Neural cell (in vitro differentiated cells): ENCODE data around the gene FARP1. TPM values are rescaled to one million over a fixed set of nuclear protein-coding genes. Genes with fewer than 3 reads are reported as not detected.

Experiments used
- H2AFZ ChIP-seq: fragments of 200-600, 300-800 bp; sonication (generic), shearing (Covaris generic); 2 replicates; pipeline ENCODE4 v1.6.0; 2014; ENCODE audit warnings: low read depth, mild to moderate bottlenecking, antibody characterized with exemption, low read length, moderate library complexity
- H3F3A ChIP-seq: fragments of 200-600 bp; shearing (Covaris generic); 2 replicates; pipeline ENCODE4 v1.6.1; 2016; ENCODE audit warnings: mild to moderate bottlenecking, moderate library complexity, mixed read lengths, antibody characterized with exemption, low read length; ENCODE audit not compliant: insufficient read depth, poor library complexity, severe bottlenecking
- H3K27ac ChIP-seq: fragments of 200-600, 300-800 bp; sonication (generic), shearing (Covaris generic); 2 replicates; pipeline ENCODE4 v1.5.1; 2014; ENCODE audit warnings: mild to moderate bottlenecking, low read length, moderate library complexity
- H3K27me3 ChIP-seq: fragments of 300-800, 200-600 bp; sonication (generic), shearing (Covaris generic); 2 replicates; pipeline ENCODE4 v1.6.0; 2014; ENCODE audit warnings: mild to moderate bottlenecking, low read depth, low read length, moderate library complexity; ENCODE audit not compliant: insufficient read depth
- H3K36me3 ChIP-seq: fragments of 300-800, 200-600 bp; sonication (generic), shearing (Covaris generic); 2 replicates; pipeline ENCODE4 v1.5.1; 2014; ENCODE audit warnings: mild to moderate bottlenecking, antibody characterized with exemption, low read length, moderate library complexity; ENCODE audit not compliant: insufficient read depth
- H3K4me2 ChIP-seq: fragments of 300-800, 200-600 bp; sonication (generic), shearing (Covaris generic); 2 replicates; pipeline ENCODE4 v1.6.0; 2014; ENCODE audit warnings: mild to moderate bottlenecking, low read length
- H3K4me3 ChIP-seq: fragments of 300-800, 200-600 bp; sonication (generic), shearing (Covaris generic); 2 replicates; pipeline ENCODE4 v1.5.1; 2014; ENCODE audit warnings: mild to moderate bottlenecking, low read length, moderate library complexity
- H3K79me2 ChIP-seq: fragments of 200-600 bp; shearing (Covaris generic); replicated peaks from 2 replicates; pipeline ENCODE4 v1.6.0; 2014; ENCODE audit warnings: mild to moderate bottlenecking, low read length, moderate library complexity; ENCODE audit not compliant: insufficient read depth
- H3K9ac ChIP-seq: fragments of 300-800, 200-600 bp; sonication (generic), shearing (Covaris generic); 2 replicates; pipeline ENCODE4 v1.6.1; 2016; ENCODE audit warnings: mild to moderate bottlenecking, low read length, mixed read lengths
- H3K9me2 ChIP-seq: fragments of 200-600 bp; shearing (Covaris generic); 2 replicates; pipeline ENCODE4 v1.6.1; 2016; ENCODE audit warnings: mild to moderate bottlenecking, low read length, mixed read lengths; ENCODE audit not compliant: insufficient read depth
- H3K9me3 ChIP-seq: fragments of 200-600, 300-800 bp; sonication (generic), shearing (Covaris generic); 2 replicates; pipeline ENCODE4 v1.6.1; 2016; ENCODE audit warnings: mild to moderate bottlenecking, mixed run types, low read length, moderate library complexity, mixed read lengths
- H4K20me1 ChIP-seq: fragments of 200-600 bp; shearing (Covaris generic); 2 replicates; pipeline ENCODE4 v1.6.1; 2016; ENCODE audit warnings: mild to moderate bottlenecking, mixed run types; ENCODE audit not compliant: insufficient read depth
- EP300 ChIP-seq: fragments of 450-650 bp; conservative IDR thresholded peaks from 2 replicates; pipeline ENCODE4 v1.6.1; 2014; ENCODE audit warnings: antibody characterized with exemption, mild to moderate bottlenecking, moderate library complexity; ENCODE audit not compliant: poor library complexity, severe bottlenecking
- EZH2 ChIP-seq: fragments of 200-600, 300-800 bp; shearing (Covaris generic), sonication (generic); IDR thresholded peaks from 2 replicates; pipeline ENCODE4 v1.6.1; 2014; ENCODE audit warnings: antibody characterized with exemption, low read length, borderline replicate concordance, mild to moderate bottlenecking; ENCODE audit not compliant: insufficient read depth, poor library complexity, severe bottlenecking
- MXI1 ChIP-seq: fragments of 450-650 bp; conservative IDR thresholded peaks from 2 replicates; pipeline ENCODE4 v1.6.1; 2014; ENCODE audit warnings: antibody characterized with exemption, mild to moderate bottlenecking; ENCODE audit not compliant: poor library complexity, severe bottlenecking
- POLR2AphosphoS5 ChIP-seq: IDR thresholded peaks from 2 replicates; pipeline ENCODE4 v1.6.1; 2012
- RAD21 ChIP-seq: fragments of 450-650 bp; conservative IDR thresholded peaks from 2 replicates; pipeline ENCODE4 v1.6.1; 2014; ENCODE audit warnings: antibody characterized with exemption, mild to moderate bottlenecking, moderate library complexity
- SMC3 ChIP-seq: fragments of 450-650 bp; conservative IDR thresholded peaks from 2 replicates; pipeline ENCODE4 v1.6.1; 2014; ENCODE audit warnings: antibody characterized with exemption, mild to moderate bottlenecking, moderate library complexity; ENCODE audit not compliant: poor library complexity
- TAF1 ChIP-seq: IDR thresholded peaks from 2 replicates; pipeline ENCODE4 v1.6.1; 2012; ENCODE audit warnings: low read depth
- polyA plus RNA-seq: library from polyadenylated mRNA; depleted of rRNA; stranded (reverse); fragments of >200 nt; gene quantifications from 2 replicates; pipeline ENCODE4 v1.2.3, GENCODE V29; 2014
- TF ChIP-seq, protein P1 (sequence below): fragments of 450-650 bp; IDR thresholded peaks from 2 replicates; pipeline ENCODE4 v1.5.1; 2014; ENCODE audit warnings: antibody characterized with exemption, mild to moderate bottlenecking, moderate library complexity; ENCODE audit not compliant: poor library complexity, severe bottlenecking
- TF ChIP-seq, protein P2 (sequence below): IDR thresholded peaks from 2 replicates; pipeline ENCODE4 v1.6.1; 2012; ENCODE audit warnings: borderline replicate concordance

Gene FARP1
- polyA plus RNA-seq, 1 donor from 2014 or later: 19.7 TPM

DNA sequence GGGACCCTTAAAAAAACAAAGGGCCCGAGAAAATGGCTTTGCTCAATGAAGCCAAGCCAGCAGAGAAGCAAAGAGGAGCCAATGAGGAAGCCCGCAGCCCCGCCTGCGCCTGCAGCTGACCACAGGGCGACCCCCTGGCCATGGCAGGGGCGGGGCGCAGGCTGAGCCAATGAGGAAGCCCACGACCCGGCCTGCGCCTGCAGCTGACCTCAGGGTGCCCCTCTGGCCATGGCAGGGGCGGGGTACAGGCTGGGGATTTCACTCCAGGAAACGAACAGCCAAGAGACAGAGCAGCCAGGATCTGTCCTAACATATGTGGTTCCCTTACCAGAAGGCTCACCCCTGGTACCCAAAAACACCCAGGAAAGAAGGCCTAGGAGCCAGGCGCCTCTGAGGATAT is 332.6 kb downstream of the FARP1 start:
- Histone ChIP-seq H3K9me3 (no peaks in the 10 kb centered on the region), H3K4me2 (no peak overlapping the region), H3K4me3 (no peak overlapping the region), H3K9ac (no peak overlapping the region), H3K9me2 (no peaks in the 10 kb centered on the region), H3K36me3 (no peaks in the 10 kb centered on the region), H2AFZ (no peak overlapping the region), H3K79me2 (no peaks in the 10 kb centered on the region), H3F3A (no peaks in the 10 kb centered on the region), H3K27me3 (no peaks in the 10 kb centered on the region), H3K27ac (no peak overlapping the region), H4K20me1 (no peaks in the 10 kb centered on the region)
- TF ChIP-seq, protein P1, sequence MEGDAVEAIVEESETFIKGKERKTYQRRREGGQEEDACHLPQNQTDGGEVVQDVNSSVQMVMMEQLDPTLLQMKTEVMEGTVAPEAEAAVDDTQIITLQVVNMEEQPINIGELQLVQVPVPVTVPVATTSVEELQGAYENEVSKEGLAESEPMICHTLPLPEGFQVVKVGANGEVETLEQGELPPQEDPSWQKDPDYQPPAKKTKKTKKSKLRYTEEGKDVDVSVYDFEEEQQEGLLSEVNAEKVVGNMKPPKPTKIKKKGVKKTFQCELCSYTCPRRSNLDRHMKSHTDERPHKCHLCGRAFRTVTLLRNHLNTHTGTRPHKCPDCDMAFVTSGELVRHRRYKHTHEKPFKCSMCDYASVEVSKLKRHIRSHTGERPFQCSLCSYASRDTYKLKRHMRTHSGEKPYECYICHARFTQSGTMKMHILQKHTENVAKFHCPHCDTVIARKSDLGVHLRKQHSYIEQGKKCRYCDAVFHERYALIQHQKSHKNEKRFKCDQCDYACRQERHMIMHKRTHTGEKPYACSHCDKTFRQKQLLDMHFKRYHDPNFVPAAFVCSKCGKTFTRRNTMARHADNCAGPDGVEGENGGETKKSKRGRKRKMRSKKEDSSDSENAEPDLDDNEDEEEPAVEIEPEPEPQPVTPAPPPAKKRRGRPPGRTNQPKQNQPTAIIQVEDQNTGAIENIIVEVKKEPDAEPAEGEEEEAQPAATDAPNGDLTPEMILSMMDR: no peak
- TF ChIP-seq MXI1: no peak
- TF ChIP-seq EZH2: no peak
- TF ChIP-seq SMC3: no peak

DNA sequence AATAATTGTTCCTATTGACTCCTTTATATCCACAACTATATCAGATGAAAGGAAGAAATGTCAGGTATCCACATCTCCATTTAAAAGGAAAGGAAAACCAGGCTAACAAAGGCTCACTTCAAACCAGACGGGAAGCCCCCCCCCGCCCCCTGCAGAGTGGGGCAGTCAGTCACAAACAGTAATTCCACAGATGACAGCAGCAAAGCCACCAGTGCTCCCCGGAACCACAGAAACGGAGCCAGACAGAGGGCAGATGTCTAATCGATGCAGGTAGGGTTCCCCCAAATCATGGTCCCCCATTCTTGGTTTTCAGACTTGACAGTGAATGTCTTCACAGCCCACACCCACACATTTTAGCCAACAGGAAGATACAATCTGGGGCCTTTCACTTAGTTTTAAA is 333.2 kb downstream of the FARP1 start:
- H3K4me2 ChIP-seq: no peak overlapping the region
- TF ChIP-seq, protein P1: no peak
- TF ChIP-seq TAF1: no peak
- no peaks in the 10 kb centered on the region for H3K9me3 ChIP-seq
- no peak overlapping the region for H2AFZ ChIP-seq
- no peak overlapping the region for H3K9ac ChIP-seq
- no peaks in the 10 kb centered on the region for H3K27me3 ChIP-seq
- H3K36me3 ChIP-seq: no peaks in the 10 kb centered on the region
- no peaks in the 10 kb centered on the region for H3K9me2 ChIP-seq
- no peak overlapping the region for H3K27ac ChIP-seq
- no peaks in the 10 kb centered on the region for H3K79me2 ChIP-seq
- no peaks in the 10 kb centered on the region for H4K20me1 ChIP-seq
- no peak overlapping the region for H3K4me3 ChIP-seq
- no peaks in the 10 kb centered on the region for H3F3A ChIP-seq

DNA sequence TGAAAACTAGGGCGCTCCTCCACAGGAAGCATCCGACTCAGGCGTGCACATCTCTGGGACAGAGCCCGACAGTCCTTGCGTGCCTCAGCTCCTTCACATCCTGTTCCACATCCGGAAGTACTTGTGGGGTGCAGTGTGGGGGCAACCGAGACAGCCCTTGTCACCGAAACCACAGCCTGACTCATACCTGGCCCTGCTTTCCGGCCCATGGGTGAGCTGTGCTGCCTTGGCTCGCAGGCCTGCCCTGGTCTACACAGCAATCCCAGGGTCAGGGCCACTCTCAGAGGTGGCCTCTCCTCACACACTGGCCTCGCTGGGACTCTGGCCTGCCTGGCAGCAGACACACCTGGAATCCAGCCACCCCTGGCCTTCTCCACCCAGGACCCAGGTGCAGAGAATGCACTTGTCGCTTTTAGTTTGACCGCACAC is 333.7 kb downstream of the FARP1 start:
- Histone ChIP-seq H3K79me2 (no peaks in the 10 kb centered on the region), H3K4me3 (no peak overlapping the region), H3F3A (no peaks in the 10 kb centered on the region), H3K36me3 (no peaks in the 10 kb centered on the region), H3K9me2 (no peaks in the 10 kb centered on the region), H3K4me2 (no peak overlapping the region), H3K9me3 (no peaks in the 10 kb centered on the region), H3K27ac (no peak overlapping the region), H2AFZ (no peak overlapping the region), H3K9ac (no peak overlapping the region), H4K20me1 (no peaks in the 10 kb centered on the region), H3K27me3 (no peaks in the 10 kb centered on the region)
- TF ChIP-seq MXI1 (no peak), TAF1 (no peak), SMC3 (no peak), POLR2AphosphoS5 (no peak), EZH2 (no peak), RAD21 (no peak), EP300 (no peak)
- TF ChIP-seq, protein P1: no peak
- TF ChIP-seq, protein P2, sequence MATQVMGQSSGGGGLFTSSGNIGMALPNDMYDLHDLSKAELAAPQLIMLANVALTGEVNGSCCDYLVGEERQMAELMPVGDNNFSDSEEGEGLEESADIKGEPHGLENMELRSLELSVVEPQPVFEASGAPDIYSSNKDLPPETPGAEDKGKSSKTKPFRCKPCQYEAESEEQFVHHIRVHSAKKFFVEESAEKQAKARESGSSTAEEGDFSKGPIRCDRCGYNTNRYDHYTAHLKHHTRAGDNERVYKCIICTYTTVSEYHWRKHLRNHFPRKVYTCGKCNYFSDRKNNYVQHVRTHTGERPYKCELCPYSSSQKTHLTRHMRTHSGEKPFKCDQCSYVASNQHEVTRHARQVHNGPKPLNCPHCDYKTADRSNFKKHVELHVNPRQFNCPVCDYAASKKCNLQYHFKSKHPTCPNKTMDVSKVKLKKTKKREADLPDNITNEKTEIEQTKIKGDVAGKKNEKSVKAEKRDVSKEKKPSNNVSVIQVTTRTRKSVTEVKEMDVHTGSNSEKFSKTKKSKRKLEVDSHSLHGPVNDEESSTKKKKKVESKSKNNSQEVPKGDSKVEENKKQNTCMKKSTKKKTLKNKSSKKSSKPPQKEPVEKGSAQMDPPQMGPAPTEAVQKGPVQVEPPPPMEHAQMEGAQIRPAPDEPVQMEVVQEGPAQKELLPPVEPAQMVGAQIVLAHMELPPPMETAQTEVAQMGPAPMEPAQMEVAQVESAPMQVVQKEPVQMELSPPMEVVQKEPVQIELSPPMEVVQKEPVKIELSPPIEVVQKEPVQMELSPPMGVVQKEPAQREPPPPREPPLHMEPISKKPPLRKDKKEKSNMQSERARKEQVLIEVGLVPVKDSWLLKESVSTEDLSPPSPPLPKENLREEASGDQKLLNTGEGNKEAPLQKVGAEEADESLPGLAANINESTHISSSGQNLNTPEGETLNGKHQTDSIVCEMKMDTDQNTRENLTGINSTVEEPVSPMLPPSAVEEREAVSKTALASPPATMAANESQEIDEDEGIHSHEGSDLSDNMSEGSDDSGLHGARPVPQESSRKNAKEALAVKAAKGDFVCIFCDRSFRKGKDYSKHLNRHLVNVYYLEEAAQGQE: no peak
